Measurements from ENCODE around the gene FAF2. TPM values are rescaled to one million over a fixed set of nuclear protein-coding genes. Genes with fewer than 3 reads are reported as not detected.

The FAF2 gene
- total RNA-seq: 45.9 TPM

GRCh38 chr5:176447978-176448608 lies at the start of gene FAF2:
Gene FAF2, plus strand, starts transcription at chr5:176448385. Its CDS starts 23 bp downstream, at chr5:176448408.

GRCh38 chr5:176415952-176416924 lies 31.9 kb upstream of the FAF2 start, which contains the start of gene CLTB:
Gene CLTB, minus strand, starts transcription at chr5:176416539. Its CDS starts 176 bp downstream, at chr5:176416363.

GRCh38 chr5:176536902-176537553 lies 88.8 kb downstream of the FAF2 start, which contains the start of gene RNF44:
Gene RNF44, minus strand, starts transcription at chr5:176537402. Its CDS starts 4,930 bp downstream, at chr5:176532472.

GRCh38 chr5:176548967-176549444 lies 100.8 kb downstream of the FAF2 start, which contains the start of gene CDHR2:
Gene CDHR2, plus strand, starts transcription at chr5:176549342. Its CDS starts 16,011 bp downstream, at chr5:176565353.

Other genes with a start within 250 kb of the FAF2 start
- 14.1 TPM for gene SIMC1, start 210.0 kb upstream of the FAF2 start, total RNA-seq
- gene KIAA1191, start 86.6 kb upstream of the FAF2 start, total RNA-seq: 74.3 TPM
- gene ARL10, start 82.9 kb upstream of the FAF2 start, total RNA-seq: 25.1 TPM
- gene NOP16, start 59.8 kb upstream of the FAF2 start, total RNA-seq: 4.5 TPM
- gene HIGD2A, start 59.6 kb upstream of the FAF2 start, total RNA-seq: 45.9 TPM
- 68.9 TPM for gene CLTB, start 31.8 kb upstream of the FAF2 start, total RNA-seq
- gene RNF44, start 89.0 kb downstream of the FAF2 start, total RNA-seq: 24.9 TPM
- 0.11 TPM for gene CDHR2, start 101.0 kb downstream of the FAF2 start, total RNA-seq
- gene GPRIN1, start 161.8 kb downstream of the FAF2 start, total RNA-seq: 24.8 TPM
- gene SNCB, start 182.1 kb downstream of the FAF2 start, total RNA-seq: 10.1 TPM
- 0.55 TPM for gene EIF4E1B, start 182.3 kb downstream of the FAF2 start, total RNA-seq
- gene TSPAN17, start 199.1 kb downstream of the FAF2 start, total RNA-seq: 22.9 TPM